Measurements from ENCODE around the gene SH3PXD2A.

Gene SH3PXD2A

DNA sequence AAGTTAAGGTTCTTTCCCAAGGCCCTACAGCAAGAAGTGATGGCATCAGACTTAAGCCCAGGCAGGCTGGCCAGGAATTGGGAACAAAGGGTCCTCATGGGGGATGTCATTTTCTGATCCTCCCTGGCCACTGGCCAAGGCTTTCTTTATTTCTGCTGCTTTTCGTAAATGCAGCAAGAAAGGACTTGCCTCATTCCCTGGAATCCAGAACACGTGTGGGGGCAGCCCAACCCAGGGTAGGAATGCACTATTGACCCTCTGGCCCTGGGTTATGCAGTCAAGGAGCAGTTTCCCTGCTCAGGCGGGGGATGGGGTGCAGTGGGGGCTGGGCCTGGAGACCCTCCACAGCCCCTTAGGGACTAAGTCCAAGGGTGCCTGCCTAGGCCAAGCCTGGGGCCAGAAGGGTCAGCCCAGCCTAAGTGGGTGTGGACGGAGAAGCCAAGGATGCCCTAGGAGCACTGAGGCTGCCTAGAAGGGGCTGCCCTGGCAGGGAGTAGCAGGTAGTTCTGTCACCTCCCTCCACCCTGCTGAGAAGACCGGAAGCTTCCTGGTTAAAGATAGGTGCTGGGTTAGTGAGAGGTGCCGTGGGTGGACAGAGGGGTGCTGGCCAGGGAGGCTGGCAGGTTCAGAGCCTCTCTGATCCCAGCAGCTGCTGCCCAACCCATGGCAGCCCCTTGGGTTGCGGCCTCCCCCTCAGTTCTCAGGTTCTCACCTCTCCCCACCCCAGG, 179.2 kb downstream of the SH3PXD2A start:
- H3K27me3 ChIP-seq = peaks cover 4% of the 10 kb centered on the region
- no peaks in the 10 kb centered on the region for H3K9me3 ChIP-seq
- no peaks in the 10 kb centered on the region for H3K36me3 ChIP-seq
- H3K4me3 ChIP-seq (ENCODE audit: low read depth in 1 of 2, low read length in 1 of 2) = no peak overlapping the region
- peaks cover 0 to 7% of the 10 kb centered on the region in 2 experiments for H3K4me1 ChIP-seq (ENCODE audit: control insufficient read depth in 1 of 2, insufficient read depth in 1 of 2, low read depth in 1 of 2, low read length in 1 of 2)
- TF ChIP-seq, protein P1, sequence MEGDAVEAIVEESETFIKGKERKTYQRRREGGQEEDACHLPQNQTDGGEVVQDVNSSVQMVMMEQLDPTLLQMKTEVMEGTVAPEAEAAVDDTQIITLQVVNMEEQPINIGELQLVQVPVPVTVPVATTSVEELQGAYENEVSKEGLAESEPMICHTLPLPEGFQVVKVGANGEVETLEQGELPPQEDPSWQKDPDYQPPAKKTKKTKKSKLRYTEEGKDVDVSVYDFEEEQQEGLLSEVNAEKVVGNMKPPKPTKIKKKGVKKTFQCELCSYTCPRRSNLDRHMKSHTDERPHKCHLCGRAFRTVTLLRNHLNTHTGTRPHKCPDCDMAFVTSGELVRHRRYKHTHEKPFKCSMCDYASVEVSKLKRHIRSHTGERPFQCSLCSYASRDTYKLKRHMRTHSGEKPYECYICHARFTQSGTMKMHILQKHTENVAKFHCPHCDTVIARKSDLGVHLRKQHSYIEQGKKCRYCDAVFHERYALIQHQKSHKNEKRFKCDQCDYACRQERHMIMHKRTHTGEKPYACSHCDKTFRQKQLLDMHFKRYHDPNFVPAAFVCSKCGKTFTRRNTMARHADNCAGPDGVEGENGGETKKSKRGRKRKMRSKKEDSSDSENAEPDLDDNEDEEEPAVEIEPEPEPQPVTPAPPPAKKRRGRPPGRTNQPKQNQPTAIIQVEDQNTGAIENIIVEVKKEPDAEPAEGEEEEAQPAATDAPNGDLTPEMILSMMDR (IDR thresholded peaks at IDR 0.05) = no peak
- H3K27ac ChIP-seq = no peak overlapping the region

DNA sequence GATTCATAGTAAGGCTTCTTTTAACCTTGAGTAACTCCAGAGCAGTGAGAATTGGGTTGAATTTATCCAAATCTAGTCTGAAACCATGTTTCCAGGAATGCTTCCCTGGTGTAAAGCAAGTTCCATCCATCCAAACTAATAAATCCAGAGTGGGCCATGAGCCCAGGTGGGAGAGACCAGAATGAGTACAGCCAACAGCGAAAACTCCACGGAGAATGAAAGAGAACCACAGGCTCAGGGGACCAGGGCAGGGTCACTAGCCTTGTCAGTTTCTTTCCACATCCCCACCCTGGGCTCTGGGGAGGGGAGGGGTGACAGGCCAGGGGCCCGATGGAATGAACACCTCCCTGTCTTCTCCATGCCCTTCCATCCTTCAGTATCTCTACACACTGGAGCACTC, 181.8 kb downstream of the SH3PXD2A start:
- H3K36me3 ChIP-seq = no peaks in the 10 kb centered on the region
- H3K4me3 ChIP-seq (ENCODE audit: low read depth in 1 of 2, low read length in 1 of 2) = no peak overlapping the region
- TF ChIP-seq, protein P1 (IDR thresholded peaks at IDR 0.05) = no peak
- no peaks in the 10 kb centered on the region for H3K9me3 ChIP-seq
- H3K4me1 ChIP-seq (ENCODE audit: control insufficient read depth in 1 of 2, insufficient read depth in 1 of 2, low read depth in 1 of 2, low read length in 1 of 2) = peaks cover 0 to 11% of the 10 kb centered on the region in 2 experiments
- H3K27ac ChIP-seq = no peak overlapping the region
- H3K27me3 ChIP-seq = peaks cover 20% of the 10 kb centered on the region

DNA sequence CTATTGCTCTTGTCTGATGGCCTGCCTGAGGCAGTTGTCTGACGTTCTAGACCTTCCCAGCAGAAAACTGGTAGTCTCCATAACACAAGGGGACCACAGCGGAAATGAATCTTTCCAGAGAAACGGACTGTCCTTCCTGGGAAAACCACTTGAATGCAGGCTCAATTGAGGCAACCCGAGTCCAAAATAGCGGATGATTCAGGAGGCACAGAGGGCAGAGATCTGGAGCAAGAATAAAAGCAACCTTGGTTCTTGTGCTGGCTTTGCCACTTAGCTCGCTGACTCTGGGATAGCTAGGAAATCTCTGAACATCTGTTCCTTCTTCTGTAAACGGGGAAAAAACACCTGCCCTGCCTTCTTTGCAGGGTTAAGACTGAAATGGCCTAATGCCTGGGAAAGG, 183.0 kb downstream of the SH3PXD2A start:
- peaks cover 0 to 7% of the 10 kb centered on the region in 2 experiments for H3K4me1 ChIP-seq (ENCODE audit: control insufficient read depth in 1 of 2, insufficient read depth in 1 of 2, low read depth in 1 of 2, low read length in 1 of 2)
- TF ChIP-seq, protein P1 (IDR thresholded peaks at IDR 0.05) = no peak
- H3K36me3 ChIP-seq = no peaks in the 10 kb centered on the region
- H3K4me3 ChIP-seq (ENCODE audit: low read depth in 1 of 2, low read length in 1 of 2) = no peak overlapping the region
- peaks cover 28% of the 10 kb centered on the region for H3K27me3 ChIP-seq
- H3K27ac ChIP-seq = no peak overlapping the region
- no peaks in the 10 kb centered on the region for H3K9me3 ChIP-seq

DNA sequence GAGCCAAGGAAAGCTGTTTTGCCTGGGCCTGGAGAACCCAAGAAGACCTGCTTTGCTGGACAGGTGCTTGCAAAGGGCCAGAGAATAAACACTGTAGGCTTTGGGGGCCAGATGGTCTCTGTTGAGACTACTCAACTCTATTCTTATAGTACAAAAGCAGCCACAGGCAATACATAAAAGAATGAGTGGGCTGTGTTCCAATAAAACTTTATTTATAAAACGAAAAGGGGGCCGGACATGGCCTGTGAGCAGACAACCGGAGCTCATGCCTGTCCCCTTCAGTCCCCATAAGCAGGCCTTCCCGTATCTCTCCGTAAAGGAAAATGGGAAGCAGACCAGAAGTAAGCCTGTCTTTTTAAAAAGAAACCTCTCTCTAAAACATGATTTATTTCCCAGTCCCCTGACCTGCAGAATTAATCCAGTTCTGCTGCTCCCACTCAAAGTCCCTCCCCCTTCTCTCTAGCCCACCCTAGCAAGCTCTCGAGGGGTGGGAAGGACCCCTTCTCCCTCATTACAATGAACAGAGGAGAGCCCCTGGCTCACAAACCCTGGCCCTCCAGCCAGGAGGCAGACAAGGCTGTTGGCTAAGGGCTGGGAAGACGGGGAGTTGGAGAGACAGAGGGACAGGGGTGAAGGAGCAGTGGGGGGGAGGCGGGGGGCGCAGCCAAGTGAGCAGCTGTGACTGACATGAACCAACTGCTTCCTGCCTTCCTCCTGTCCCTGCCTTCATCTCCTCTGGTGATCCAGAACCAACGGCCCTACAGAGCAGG, 184.1 kb downstream of the SH3PXD2A start:
- H3K9me3 ChIP-seq = no peaks in the 10 kb centered on the region
- no peaks in the 10 kb centered on the region for H3K36me3 ChIP-seq
- H3K4me1 ChIP-seq (ENCODE audit: control insufficient read depth in 1 of 2, insufficient read depth in 1 of 2, low read depth in 1 of 2, low read length in 1 of 2) = peaks cover 0 to 7% of the 10 kb centered on the region in 2 experiments

DNA sequence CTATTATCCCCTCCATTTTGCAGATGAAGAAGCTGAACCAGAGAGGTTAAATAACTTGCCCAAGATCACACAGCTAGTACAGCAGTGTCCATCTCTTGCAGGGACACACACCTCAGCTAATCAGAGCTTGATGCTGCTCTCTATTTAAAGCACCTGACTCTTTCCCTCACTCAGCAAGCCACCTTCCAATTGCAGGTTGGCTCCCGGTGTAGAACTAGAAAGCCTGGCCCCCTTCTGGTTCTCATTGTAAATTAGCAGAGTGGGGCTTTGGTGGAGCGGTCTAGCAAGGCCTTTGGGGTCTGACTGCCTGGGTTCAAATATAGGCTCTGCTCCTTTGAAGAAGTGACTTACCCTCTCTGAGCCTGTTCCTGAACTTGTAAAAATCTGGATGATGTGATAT, 185.4 kb downstream of the SH3PXD2A start:
- TF ChIP-seq, protein P1 (IDR thresholded peaks at IDR 0.05) = no peak
- Histone ChIP-seq H3K27me3 (peaks cover 30% of the 10 kb centered on the region), H3K4me3 (ENCODE audit: low read depth in 1 of 2, low read length in 1 of 2) (no peak overlapping the region), H3K27ac (no peak overlapping the region), H3K36me3 (no peaks in the 10 kb centered on the region), H3K9me3 (no peaks in the 10 kb centered on the region), H3K4me1 (ENCODE audit: control insufficient read depth in 1 of 2, insufficient read depth in 1 of 2, low read depth in 1 of 2, low read length in 1 of 2) (peaks cover 0 to 7% of the 10 kb centered on the region in 2 experiments)

More for the DNA sequence above, 184.1 kb downstream of the SH3PXD2A start:
- H3K27ac ChIP-seq = no peak overlapping the region
- H3K27me3 ChIP-seq = peaks cover 30% of the 10 kb centered on the region
- H3K4me3 ChIP-seq (ENCODE audit: low read depth in 1 of 2, low read length in 1 of 2) = no peak overlapping the region
- TF ChIP-seq, protein P1 (IDR thresholded peaks at IDR 0.05) = no peak

Data from neutrophil (primary cell).